Astrocyte (in vitro differentiated cells and primary cell): ENCODE measurements around the gene HDAC5. TPM values are rescaled to one million over a fixed set of nuclear protein-coding genes. Genes with fewer than 3 reads are reported as not detected.

Source experiments
- DNase-seq: peaks from one replicate; pipeline ENCODE4 v3.0.0-alpha.2; 2010; ENCODE audit warnings: low read depth
- FAIRE-seq: peaks from 2 replicates; lab custom pipeline; 2011; peaks lifted over from hg19 to GRCh38; lab: Jason Lieb, UNC
- H2AFZ ChIP-seq: 2 replicates; pipeline ENCODE4 v1.6.0; 2012; ENCODE audit warnings: low read depth, low read length, inconsistent platforms
- H3K27ac ChIP-seq: 2 replicates; pipeline ENCODE4 v1.5.1; 2011; ENCODE audit warnings: low read depth, low read length, inconsistent platforms
- H3K27me3 ChIP-seq: 2 replicates; pipeline ENCODE4 v1.6.0; 2011; ENCODE audit warnings: low read length, inconsistent platforms; ENCODE audit not compliant: insufficient read depth
- H3K36me3 ChIP-seq: 2 replicates; pipeline ENCODE4 v1.5.1; 2011; ENCODE audit warnings: low read length, inconsistent platforms; ENCODE audit not compliant: insufficient read depth
- H3K4me1 ChIP-seq: 2 replicates; pipeline ENCODE4 v1.5.1; 2011; ENCODE audit warnings: low read length, inconsistent platforms; ENCODE audit not compliant: insufficient read depth
- H3K4me2 ChIP-seq: 2 replicates; pipeline ENCODE4 v1.6.0; 2012; ENCODE audit warnings: low read length, inconsistent platforms
- H3K4me3 ChIP-seq: 2 replicates; pipeline ENCODE4 v1.5.1; 2011; ENCODE audit warnings: low read depth, mild to moderate bottlenecking, low read length, inconsistent platforms; ENCODE audit not compliant: insufficient read depth
- H3K79me2 ChIP-seq: 2 replicates; pipeline ENCODE4 v1.6.0; 2012; ENCODE audit warnings: mild to moderate bottlenecking, low read length, inconsistent platforms; ENCODE audit not compliant: insufficient read depth
- H3K9ac ChIP-seq: 2 replicates; pipeline ENCODE4 v1.6.0; 2012; ENCODE audit warnings: mild to moderate bottlenecking, low read length, inconsistent platforms
- H3K9me3 ChIP-seq: 2 replicates; pipeline ENCODE4 v1.5.1; 2012; ENCODE audit warnings: low read depth, mild to moderate bottlenecking, low read length, inconsistent platforms; ENCODE audit not compliant: insufficient read depth
- H4K20me1 ChIP-seq: 2 replicates; pipeline ENCODE4 v1.6.0; 2012; ENCODE audit warnings: low read length, inconsistent platforms; ENCODE audit not compliant: insufficient read depth
- H3K27ac Mint-ChIP-seq: one replicate; pipeline ENCODE4 v1.8.0; 2021; ENCODE audit warnings: mild to moderate bottlenecking, mixed read lengths; ENCODE audit not compliant: unreplicated experiment
- H3K27me3 Mint-ChIP-seq: one replicate; pipeline ENCODE4 v1.8.0; 2021; ENCODE audit warnings: low read depth, mixed read lengths; ENCODE audit not compliant: unreplicated experiment
- H3K36me3 Mint-ChIP-seq: one replicate; pipeline ENCODE4 v1.8.0; 2021; ENCODE audit warnings: low read depth, mixed read lengths; ENCODE audit not compliant: unreplicated experiment
- H3K4me1 Mint-ChIP-seq: one replicate; pipeline ENCODE4 v1.8.0; 2021; ENCODE audit warnings: low read depth, mixed read lengths; ENCODE audit not compliant: unreplicated experiment
- H3K4me3 Mint-ChIP-seq: one replicate; pipeline ENCODE4 v1.8.0; 2021; ENCODE audit warnings: mild to moderate bottlenecking, moderate library complexity, mixed read lengths; ENCODE audit not compliant: unreplicated experiment
- H3K9me3 Mint-ChIP-seq: one replicate; pipeline ENCODE4 v1.8.0; 2021; ENCODE audit warnings: mild to moderate bottlenecking, mixed read lengths; ENCODE audit not compliant: unreplicated experiment
- CTCF ChIP-seq: IDR thresholded peaks from 2 replicates; pipeline ENCODE4 v1.5.1; 2011; ENCODE audit warnings: low read depth, mild to moderate bottlenecking, inconsistent platforms, low read length, moderate library complexity; ENCODE audit not compliant: insufficient read depth
- EZH2 ChIP-seq: IDR thresholded peaks from 2 replicates; pipeline ENCODE4 v1.6.1; 2012; ENCODE audit warnings: mild to moderate bottlenecking, low read length, inconsistent platforms; ENCODE audit not compliant: insufficient read depth
- total RNA-seq: library from RNA; stranded (reverse); gene quantifications from 2 replicates; pipeline ENCODE4 v1.2.1, GENCODE V29; 2021

Gene HDAC5
- total RNA-seq, 1 donor from 2014 or later = 18.7 TPM

- Mint-ChIP-seq H3K27me3 (no peaks in the 10 kb centered on the region), H3K9me3 (no peaks in the 10 kb centered on the region), H3K27ac (no peak within 1 kb of the TSS), H3K4me3 (no peak within 1 kb of the TSS), H3K4me1 (peaks cover 5% of the 10 kb centered on the region), H3K36me3 (peaks cover 3% of the 10 kb centered on the region)
- H3K4me3 ChIP-seq = no peak within 1 kb of the TSS
- H2AFZ ChIP-seq = peak within 1 kb of the TSS; percentile 24
- peaks cover 11% of the 10 kb centered on the region for H3K4me1 ChIP-seq
- H3K79me2 ChIP-seq = no peaks in the 10 kb centered on the region
- peak within 1 kb of the TSS; percentile 45 for H3K4me2 ChIP-seq
- FAIRE-seq (no peak), DNase-seq (no peak)
- H4K20me1 ChIP-seq = no peaks in the 10 kb centered on the region
- H3K27ac ChIP-seq = no peak within 1 kb of the TSS
- H3K9ac ChIP-seq = no peak within 1 kb of the TSS
- no peaks in the 10 kb centered on the region for H3K36me3 ChIP-seq
- no peaks in the 10 kb centered on the region for H3K9me3 ChIP-seq
- TF ChIP-seq EZH2 (no peak), CTCF (no peak)
- no peaks in the 10 kb centered on the region for H3K27me3 ChIP-seq
Observed at GRCh38 chr17:44170499-44171201, 47.2 kb upstream of the HDAC5 start, which contains the start of gene ASB16. ASB16 (plus strand) TSS chr17:44170704; CDS start chr17:44170790, 86 bp downstream.

- Histone ChIP-seq H3K9me3 (no peaks in the 10 kb centered on the region), H3K4me1 (peaks cover 11% of the 10 kb centered on the region), H4K20me1 (no peaks in the 10 kb centered on the region), H3K9ac (no peak overlapping the region), H3K27ac (no peak overlapping the region), H3K4me3 (no peak overlapping the region), H3K36me3 (no peaks in the 10 kb centered on the region), H3K4me2 (peak overlapping the region; percentile 45), H2AFZ (no peak overlapping the region), H3K27me3 (no peaks in the 10 kb centered on the region), H3K79me2 (no peaks in the 10 kb centered on the region)
- DNase-seq = no peak
- Mint-ChIP-seq H3K36me3 (no peaks in the 10 kb centered on the region), H3K4me3 (no peak overlapping the region), H3K27me3 (no peaks in the 10 kb centered on the region), H3K27ac (no peak overlapping the region), H3K4me1 (peaks cover 5% of the 10 kb centered on the region), H3K9me3 (no peaks in the 10 kb centered on the region)
- no peak for FAIRE-seq
- TF ChIP-seq EZH2 = no peak
- no peak for TF ChIP-seq CTCF
Observed at GRCh38 chr17:44170135-44170498, 46.7 kb upstream of the HDAC5 start.
